ENCODE measurements around the gene COL9A2.

Gene COL9A2

GRCh38 chr1:40281853-40282252, 35.2 kb downstream of the COL9A2 start:
- no peak overlapping the region for H3K4me3 ChIP-seq (ENCODE audit: insufficient read depth, low read length, poor library complexity, severe bottlenecking)
- H3K9ac ChIP-seq (ENCODE audit: low read length) = no peak overlapping the region
- no peaks in the 10 kb centered on the region; the same call in 1 of the 2 replicates for H3K79me2 ChIP-seq (ENCODE audit: insufficient read depth, low read length)
- no peaks in the 10 kb centered on the region for H4K20me1 ChIP-seq (ENCODE audit: low read depth, low read length)
- H3K36me3 ChIP-seq (ENCODE audit: low read length) = peaks cover 7% of the 10 kb centered on the region; the same call in 1 of the 2 replicates
- H3F3A ChIP-seq (ENCODE audit: insufficient read depth) = no peaks in the 10 kb centered on the region; the same call in 1 of the 2 replicates
- no peak overlapping the region for H3K4me2 ChIP-seq (ENCODE audit: low read depth, low read length, poor library complexity, severe bottlenecking)
- no peak overlapping the region for H3K27ac ChIP-seq (ENCODE audit: low read depth, low read length)
- no peaks in the 10 kb centered on the region for H3K9me2 ChIP-seq (replicated peaks; ENCODE audit: insufficient read depth, low read length)
- H3K9me3 ChIP-seq (ENCODE audit: insufficient read depth, low read length) = no peaks in the 10 kb centered on the region
- TF ChIP-seq EZH2phosphoT487 (conservative IDR thresholded peaks at IDR 0.05; ENCODE audit: low read length) (no peak), CTCF (IDR thresholded peaks at IDR 0.05; ENCODE audit: insufficient read depth, low read length, poor library complexity, severe bottlenecking) (no peak)
- H2AFZ ChIP-seq (ENCODE audit: low read depth, low read length, severe bottlenecking) = no peak overlapping the region
- H3K27me3 ChIP-seq (ENCODE audit: low read length) = no peaks in the 10 kb centered on the region

GRCh38 chr1:40276122-40276521, 41.0 kb downstream of the COL9A2 start:
- H3K36me3 ChIP-seq (ENCODE audit: low read length) = peaks cover 25% of the 10 kb centered on the region
- H3K27me3 ChIP-seq (ENCODE audit: low read length) = no peaks in the 10 kb centered on the region
- H3K9ac ChIP-seq (ENCODE audit: low read length) = no peak overlapping the region
- no peak overlapping the region for H3K4me3 ChIP-seq (ENCODE audit: insufficient read depth, low read length, poor library complexity, severe bottlenecking)
- no peak for TF ChIP-seq EZH2phosphoT487 (conservative IDR thresholded peaks at IDR 0.05; ENCODE audit: low read length)
- no peak for TF ChIP-seq CTCF (IDR thresholded peaks at IDR 0.05; ENCODE audit: insufficient read depth, low read length, poor library complexity, severe bottlenecking)
- no peaks in the 10 kb centered on the region for H3K9me3 ChIP-seq (ENCODE audit: insufficient read depth, low read length)
- H3F3A ChIP-seq (ENCODE audit: insufficient read depth) = peaks cover 3% of the 10 kb centered on the region; the same call in 1 of the 2 replicates
- no peak overlapping the region for H2AFZ ChIP-seq (ENCODE audit: low read depth, low read length, severe bottlenecking)
- no peaks in the 10 kb centered on the region for H3K9me2 ChIP-seq (replicated peaks; ENCODE audit: insufficient read depth, low read length)
- no peaks in the 10 kb centered on the region; the same call in 1 of the 2 replicates for H3K79me2 ChIP-seq (ENCODE audit: insufficient read depth, low read length)
- H3K4me2 ChIP-seq (ENCODE audit: low read depth, low read length, poor library complexity, severe bottlenecking) = no peak overlapping the region
- H3K27ac ChIP-seq (ENCODE audit: low read depth, low read length) = no peak overlapping the region
- H4K20me1 ChIP-seq (ENCODE audit: low read depth, low read length) = no peaks in the 10 kb centered on the region

- Histone ChIP-seq H3K27ac (ENCODE audit: low read depth, low read length) (no peak overlapping the region), H3K4me3 (ENCODE audit: insufficient read depth, low read length, poor library complexity, severe bottlenecking) (no peak overlapping the region), H3K9me3 (ENCODE audit: insufficient read depth, low read length) (no peaks in the 10 kb centered on the region), H3K9me2 (replicated peaks; ENCODE audit: insufficient read depth, low read length) (no peaks in the 10 kb centered on the region), H3K9ac (ENCODE audit: low read length) (no peak overlapping the region), H3K36me3 (ENCODE audit: low read length) (peaks cover 30% of the 10 kb centered on the region), H3K4me2 (ENCODE audit: low read depth, low read length, poor library complexity, severe bottlenecking) (no peak overlapping the region), H3K79me2 (ENCODE audit: insufficient read depth, low read length) (no peaks in the 10 kb centered on the region; the same call in 1 of the 2 replicates), H3K27me3 (ENCODE audit: low read length) (no peaks in the 10 kb centered on the region), H2AFZ (ENCODE audit: low read depth, low read length, severe bottlenecking) (no peak overlapping the region), H3F3A (ENCODE audit: insufficient read depth) (peaks cover 3% of the 10 kb centered on the region; the same call in 1 of the 2 replicates), H4K20me1 (ENCODE audit: low read depth, low read length) (no peaks in the 10 kb centered on the region)
- no peak for TF ChIP-seq EZH2phosphoT487 (conservative IDR thresholded peaks at IDR 0.05; ENCODE audit: low read length)
- no peak for TF ChIP-seq CTCF (IDR thresholded peaks at IDR 0.05; ENCODE audit: insufficient read depth, low read length, poor library complexity, severe bottlenecking)
Measured at GRCh38 chr1:40274331-40274730, 42.8 kb downstream of the COL9A2 start.

Data from SU-DHL-6 (cell line).